Ovary (tissue), 9 donors: ENCODE data around the gene PLB1. TPM values are rescaled to one million over a fixed set of nuclear protein-coding genes. Genes with fewer than 3 reads are reported as not detected.

ENCODE experiments used
- DNase-seq, 5 donors: peaks; one replicate each; pipeline ENCODE4 v3.0.0-alpha.2; 2019 to 2020
- H3K27ac ChIP-seq, 2 donors: fragments of 200-600 bp; one replicate each; pipeline versions ENCODE4 v1.5.1 to v1.8.0; 2019 to 2022
- H3K27me3 ChIP-seq: fragments of 200-600 bp; one replicate; pipeline ENCODE4 v1.8.0; 2022
- H3K36me3 ChIP-seq: fragments of 200-600 bp; sonication (generic); one replicate; pipeline ENCODE4 v1.5.1; 2019
- H3K4me1 ChIP-seq: one replicate; pipeline ENCODE4 v1.8.1; 2013; ENCODE audit warnings: mild to moderate bottlenecking, moderate library complexity; ENCODE audit not compliant: insufficient read depth
- H3K4me3 ChIP-seq: fragments of 200-600 bp; sonication (generic); one replicate; pipeline ENCODE4 v1.5.1; 2017
- H3K9me3 ChIP-seq, 2 donors: fragments of 200-600 bp in 1 of 2; sonication (generic) in 1 of 2; one replicate each; pipeline versions ENCODE4 v1.5.1 to v1.8.1; 2013 to 2019; ENCODE audit warnings: mild to moderate bottlenecking in 1 of 2, moderate library complexity in 1 of 2
- CTCF ChIP-seq, 3 donors: fragments of 450-650 bp in 2 of 3; fragments of 200-600 bp in 1 of 3; IDR thresholded peaks; one replicate each; pipeline versions ENCODE4 v1.5.1 to v1.8.0; 2016 to 2022; ENCODE audit warnings: antibody characterized with exemption in 3 of 3, mild to moderate bottlenecking in 1 of 3
- EP300 ChIP-seq: sonication (generic); formaldehyde crosslinking; IDR thresholded peaks from one replicate; pipeline ENCODE4 v1.6.1; 2017; ENCODE audit warnings: antibody characterized with exemption
- POLR2A ChIP-seq: fragments of 450-650 bp; IDR thresholded peaks from one replicate; pipeline ENCODE4 v1.6.1; 2017; ENCODE audit warnings: antibody characterized with exemption, mild to moderate bottlenecking, moderate library complexity
- WGBS, 3 donors: extraction: QIAGEN DNeasy Blood & Tissue Kit in 1 of 3; methylation state at CpG; one replicate each; pipeline versions ENCODE4 v1.1.5 to v1.1.7; 2013 to 2017; 5-methylcytosine and 5-hydroxymethylcytosine counted together
- intact Hi-C, 4 donors: fragments of 100-400 bp; cut with DNase I; formaldehyde crosslinking; loops; one replicate each; pipeline versions ENCODE4 v1.11.0 to v1.15.1; 2022 to 2023
- polyA plus RNA-seq, 2 donors: library from polyadenylated mRNA; stranded (reverse); fragments of 200-250 nt in 1 of 2; fragments of 350-450 nt in 1 of 2; fragmentation: Illumina TruSeq in 1 of 2; extraction: RNeasy Lipid Tissue Mini Kit (QIAGEN cat#74804) in 1 of 2; gene quantifications; one replicate each; pipeline ENCODE4 v1.2.3, GENCODE V29; 2013 to 2014
- total RNA-seq, 7 donors: library from RNA; depleted of rRNA in 2 of 7; stranded (reverse); fragments of >200 nt in 2 of 7; fragmentation: NEBNext Ultra II Directional in 3 of 7; extraction: Animal tissue kit (Norgen Biotek cat#: 25700) in 3 of 7; gene quantifications; one replicate each; pipeline versions ENCODE4 v1.1.0 to v1.2.4, GENCODE V29; 2016 to 2023
- donor health status: DM: no; HTN: no; CAD: no; lungs with moderate emphysema.
- donor health status: DM: no; HTN: no; CAD: no.
- donor health status: Bipolar disorder and iron deficiency.
- donor health status: DM: yes; HTN: yes; CAD: no.
- donor health status: DM: no; HTN: no; CAD: no.
- donor health status: DM: yes; HTN: yes; CAD: no.

PLB1 gene
- total and polyA plus RNA-seq, 9 donors, result 0.99 to 9.3 (median 2.7) TPM

GRCh38 chr2:28481905-28482304, 14.0 kb upstream of the PLB1 start:
- no peak for DNase-seq
- no peak overlapping the region for H3K4me3 ChIP-seq
- H3K27me3 ChIP-seq, result no peaks in the 10 kb centered on the region
- H3K36me3 ChIP-seq, result no peaks in the 10 kb centered on the region
- intact Hi-C loops, result no loop called here
- H3K9me3 ChIP-seq, result no peaks in the 10 kb centered on the region
- H3K4me1 ChIP-seq, result no peaks in the 10 kb centered on the region
- H3K27ac ChIP-seq, result no peak overlapping the region
- TF ChIP-seq POLR2A (no peak), EP300 (no peak), CTCF (IDR thresholded peaks at IDR 0.05) (no peak)
- WGBS, 3 donors, result 61 to 73% (median 62%) methylated on average over 4 of the region's 4 CpGs

- Histone ChIP-seq H3K4me3 (no peak overlapping the region), H3K27me3 (no peaks in the 10 kb centered on the region), H3K36me3 (no peaks in the 10 kb centered on the region), H3K4me1 (no peaks in the 10 kb centered on the region), H3K9me3 (no peaks in the 10 kb centered on the region), H3K27ac (no peak overlapping the region)
- intact Hi-C loops, result no loop called here
- 89 to 91% (median 91%) methylated on average over 3 of the region's 3 CpGs for WGBS, 3 donors
- TF ChIP-seq EP300 (no peak), POLR2A (no peak), CTCF (IDR thresholded peaks at IDR 0.05) (no peak)
- DNase-seq, result no peak
Observed at GRCh38 chr2:28484835-28485234, 11.0 kb upstream of the PLB1 start.

GRCh38 chr2:28486526-28486925, 9.3 kb upstream of the PLB1 start:
- Histone ChIP-seq H3K27me3 (no peaks in the 10 kb centered on the region), H3K9me3 (no peaks in the 10 kb centered on the region), H3K4me3 (no peak overlapping the region), H3K4me1 (no peaks in the 10 kb centered on the region), H3K27ac (no peak overlapping the region), H3K36me3 (no peaks in the 10 kb centered on the region)
- no peak for DNase-seq
- WGBS, 3 donors, result 86 to 89% (median 88%) methylated on average over 4 of the region's 4 CpGs
- intact Hi-C loops, result no loop called here
- TF ChIP-seq EP300, result no peak
- TF ChIP-seq CTCF (IDR thresholded peaks at IDR 0.05), result no peak
- no peak for TF ChIP-seq POLR2A

- H3K9me3 ChIP-seq, result no peaks in the 10 kb centered on the region
- no peak overlapping the region for H3K4me3 ChIP-seq
- WGBS, 3 donors, result 57 to 63% (median 58%) methylated on average over 4 of the region's 4 CpGs
- H3K4me1 ChIP-seq, result no peaks in the 10 kb centered on the region
- H3K27ac ChIP-seq, result no peak overlapping the region
- no peaks in the 10 kb centered on the region for H3K27me3 ChIP-seq
- TF ChIP-seq POLR2A (no peak), EP300 (no peak), CTCF (IDR thresholded peaks at IDR 0.05) (no peak)
- intact Hi-C loops, result no loop called here
- H3K36me3 ChIP-seq, result no peaks in the 10 kb centered on the region
- DNase-seq, result no peak
Observed at GRCh38 chr2:28487258-28487657, 8.6 kb upstream of the PLB1 start.
